GM12891 (cell line): ENCODE data around the gene TULP4.
"Not testable (repeated sequence)": the region's sequence is repeated elsewhere in the genome, so short reads cannot be mapped to it uniquely, and the experiment has no call there.

Source experiments
- DNase-seq: peaks from one replicate; pipeline ENCODE4 v3.0.0; 2011; ENCODE audit warnings: low spot score; ENCODE audit not compliant: insufficient read length
- FAIRE-seq: peaks from 2 replicates; lab custom pipeline; 2011; peaks lifted over from hg19 to GRCh38; lab: Jason Lieb, UNC
- PAX5 ChIP-seq: IDR thresholded peaks from 2 replicates; pipeline ENCODE4 v1.6.1; 2011; ENCODE audit warnings: low read length, moderate library complexity, mild to moderate bottlenecking; ENCODE audit not compliant: insufficient read depth, severe bottlenecking
- POLR2A ChIP-seq: IDR thresholded peaks from 2 replicates; pipeline ENCODE4 v1.6.1; 2011; ENCODE audit warnings: low read depth, low read length, control low read depth
- POLR2AphosphoS5 ChIP-seq: IDR thresholded peaks from 2 replicates; pipeline ENCODE4 v1.6.1; 2011; ENCODE audit warnings: low read depth, low read length, control low read depth
- POU2F2 ChIP-seq: IDR thresholded peaks from 2 replicates; pipeline ENCODE4 v1.6.1; 2011; ENCODE audit warnings: low read depth, mild to moderate bottlenecking, control low read depth, low read length, moderate library complexity
- SPI1 ChIP-seq: IDR thresholded peaks from 2 replicates; pipeline ENCODE4 v1.6.1; 2011; ENCODE audit warnings: low read depth, low read length, control low read depth
- TAF1 ChIP-seq: IDR thresholded peaks from 2 replicates; pipeline ENCODE4 v1.6.1; 2011; ENCODE audit warnings: low read depth, low read length, control low read depth

The TULP4 gene

GRCh38 chr6:158460602-158461169 is 148.4 kb downstream of the TULP4 start:
- DNase-seq (no peak), FAIRE-seq (no peak)
- no peak for TF ChIP-seq POLR2AphosphoS5
- no peak for TF ChIP-seq POU2F2
- TF ChIP-seq PAX5: no peak
- TF ChIP-seq SPI1: no peak

DNA sequence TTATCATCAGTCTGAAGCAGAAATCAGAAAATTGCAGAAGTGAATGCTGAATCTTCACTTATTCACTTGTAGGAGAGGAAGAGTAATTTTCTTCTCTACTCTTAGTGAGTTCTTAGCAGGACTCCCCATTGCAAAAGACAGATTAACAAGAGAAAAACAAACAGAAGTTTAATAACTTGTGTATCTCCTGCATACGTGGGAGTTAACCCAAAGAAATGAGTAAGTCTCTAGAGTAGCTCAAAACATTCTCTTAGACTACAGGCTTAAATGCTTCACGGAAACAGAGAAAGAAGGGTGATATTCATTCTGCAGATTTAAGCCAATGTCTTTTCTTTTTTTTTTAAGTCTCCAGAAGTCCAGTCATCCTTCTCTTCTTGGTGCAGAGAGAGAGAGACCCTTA is 149.7 kb downstream of the TULP4 start:
- FAIRE-seq: no peak
- no peak for DNase-seq
- TF ChIP-seq TAF1 (no peak), PAX5 (no peak), POLR2A (no peak), POLR2AphosphoS5 (no peak), SPI1 (no peak), POU2F2 (no peak)

DNA sequence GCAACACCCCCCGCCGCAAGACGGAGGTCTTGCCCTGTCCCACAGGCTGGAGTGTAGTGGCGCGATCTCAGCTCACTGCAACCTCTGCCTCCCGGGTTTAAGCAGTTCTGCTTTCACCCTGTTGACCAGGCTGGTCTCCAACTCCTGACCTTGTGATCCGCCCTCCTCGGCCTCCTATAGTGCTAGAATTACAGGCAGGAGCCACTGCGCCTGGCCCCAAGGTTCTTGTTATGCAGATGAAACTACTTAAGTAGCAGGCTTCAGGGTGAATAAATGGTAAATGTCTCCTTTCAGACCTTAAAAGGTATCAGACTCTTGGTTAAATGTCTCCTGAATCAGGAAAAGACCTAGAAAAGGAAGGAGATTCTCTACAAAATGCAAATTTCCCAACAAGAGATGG is 152.2 kb downstream of the TULP4 start:
- DNase-seq (no peak), FAIRE-seq (no peak)
- TF ChIP-seq SPI1: no peak
- TF ChIP-seq POLR2A: no peak
- TF ChIP-seq TAF1: no peak
- no peak for TF ChIP-seq PAX5
- TF ChIP-seq POLR2AphosphoS5: no peak
- no peak for TF ChIP-seq POU2F2

DNA sequence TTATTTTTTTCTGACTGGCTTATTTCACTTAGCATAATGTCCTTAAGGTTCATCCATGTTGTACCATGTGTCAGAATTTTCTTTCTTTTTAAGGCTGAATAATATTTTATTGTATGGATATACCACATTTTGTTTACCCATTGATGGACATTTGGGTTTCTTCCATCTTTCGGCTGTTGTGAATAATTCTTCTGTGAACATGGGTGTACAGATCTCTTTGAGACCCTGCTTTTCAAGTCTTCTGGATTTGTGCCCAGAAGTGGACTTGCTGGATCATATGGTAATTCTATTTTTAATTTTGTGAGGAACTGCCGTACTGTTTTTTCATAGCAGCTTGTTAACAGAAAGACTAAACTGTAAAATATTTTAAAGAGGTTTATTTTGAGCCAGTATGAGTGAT is 153.0 kb downstream of the TULP4 start:
- FAIRE-seq (no peak), DNase-seq (no peak)
- TF ChIP-seq PAX5 (no peak), POU2F2 (no peak), TAF1 (no peak), SPI1 (no peak), POLR2AphosphoS5 (no peak), POLR2A (no peak)

GRCh38 chr6:158465747-158466146 is 153.5 kb downstream of the TULP4 start:
- TF ChIP-seq POLR2A: no peak
- no peak for TF ChIP-seq PAX5
- TF ChIP-seq POU2F2: no peak
- no peak for TF ChIP-seq TAF1
- no peak for TF ChIP-seq POLR2AphosphoS5
- no peak for TF ChIP-seq SPI1
- DNase-seq (no peak), FAIRE-seq (no peak)

DNA sequence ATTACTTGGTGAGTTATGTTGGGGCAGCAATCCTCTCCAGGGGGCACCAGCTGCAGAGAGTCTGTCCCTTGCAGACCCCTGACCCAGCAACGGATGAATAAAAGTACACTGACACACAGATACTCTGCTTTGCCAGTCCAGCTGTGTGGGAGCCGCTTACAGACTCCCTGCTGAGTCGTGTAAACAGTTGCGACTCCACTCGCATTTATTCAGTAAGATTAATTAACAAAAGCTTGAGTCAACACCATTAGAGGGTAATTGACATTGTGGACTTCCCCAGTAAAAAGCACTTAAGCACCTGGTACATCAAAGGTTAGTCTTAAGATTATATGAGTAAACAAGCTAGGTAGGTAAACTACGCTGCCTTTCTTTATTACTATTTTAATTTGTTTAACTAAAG is 155.7 kb downstream of the TULP4 start:
- TF ChIP-seq SPI1: no peak
- no peak for TF ChIP-seq POLR2AphosphoS5
- no peak for TF ChIP-seq POU2F2
- no peak for TF ChIP-seq POLR2A
- TF ChIP-seq PAX5: no peak
- no peak for TF ChIP-seq TAF1
- DNase-seq (no peak), FAIRE-seq (no peak)

DNA sequence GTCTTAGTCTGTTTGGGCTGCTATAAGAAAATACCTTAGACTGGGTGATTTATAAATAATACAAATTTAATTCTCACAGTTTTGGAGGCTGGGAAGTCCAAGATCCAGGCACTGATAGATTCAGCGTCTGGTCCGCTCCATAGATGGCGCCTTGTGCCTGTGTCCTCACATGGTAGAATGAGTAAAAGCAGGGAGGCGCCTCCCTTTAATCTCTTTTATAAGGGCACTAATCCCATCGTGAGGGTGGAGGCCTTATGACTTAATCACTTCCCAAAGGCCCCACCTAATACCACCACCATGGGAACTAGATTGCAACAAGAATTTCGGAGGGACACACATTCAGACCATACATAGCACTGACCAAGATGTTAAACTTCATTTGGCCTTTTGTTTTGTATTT is 156.4 kb downstream of the TULP4 start:
- FAIRE-seq (no peak), DNase-seq (no peak)
- TF ChIP-seq TAF1 (no peak), SPI1 (no peak), POU2F2 (no peak), POLR2AphosphoS5 (no peak), PAX5 (no peak), POLR2A (no peak)

- not testable (repeated sequence) for FAIRE-seq, DNase-seq
These were observed 157.8 kb downstream of the TULP4 start for GRCh38 chr6:158470023-158470422.

DNA sequence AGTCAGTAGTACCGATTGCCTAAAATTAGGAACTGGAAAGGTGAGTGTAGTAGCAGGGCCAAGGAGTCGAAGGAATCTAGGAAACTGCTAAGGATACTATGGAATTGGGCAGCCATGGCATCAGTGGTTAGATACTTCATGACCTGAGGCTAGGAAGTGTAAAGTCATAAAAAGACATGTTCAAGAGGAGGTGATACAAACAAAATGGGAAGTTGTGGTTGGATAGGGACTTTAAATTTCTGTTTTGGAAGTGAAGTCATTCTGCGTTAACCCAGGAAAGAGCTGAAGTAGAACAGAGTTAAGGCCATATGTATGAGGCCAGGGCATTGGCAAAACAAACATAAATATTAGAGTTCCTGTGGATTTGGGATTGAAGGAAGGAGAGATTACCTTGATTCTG is 159.1 kb downstream of the TULP4 start:
- no peak for TF ChIP-seq POLR2A
- no peak for TF ChIP-seq PAX5
- FAIRE-seq (no peak), DNase-seq (no peak)

DNA sequence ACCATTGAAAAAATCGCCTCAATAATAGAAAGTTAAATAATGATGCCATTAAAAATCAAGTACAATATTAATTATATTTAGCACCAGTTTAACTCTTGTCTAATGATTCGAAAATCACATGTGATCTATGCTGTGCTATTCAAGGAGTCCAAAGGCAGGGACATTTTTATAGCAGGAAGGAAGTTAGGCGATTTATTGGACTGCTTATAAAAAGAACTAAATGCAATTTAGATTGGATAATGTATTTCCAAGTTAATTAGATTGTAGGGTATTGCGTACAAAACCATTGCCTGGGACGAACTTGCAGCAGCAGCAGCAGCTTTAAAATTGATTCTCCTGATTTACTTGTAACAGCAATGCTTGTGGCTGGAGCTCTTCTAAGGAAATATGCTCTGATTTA is 160.2 kb downstream of the TULP4 start:
- no peak for DNase-seq
- TF ChIP-seq POLR2AphosphoS5 (no peak), TAF1 (no peak)
- no peak for FAIRE-seq

- no peak for DNase-seq
- FAIRE-seq: no peak
- TF ChIP-seq SPI1 (no peak), POU2F2 (no peak), PAX5 (no peak), POLR2A (no peak), POLR2AphosphoS5 (no peak), TAF1 (no peak)
These were observed 162.7 kb downstream of the TULP4 start for GRCh38 chr6:158474961-158475343.
